HG03439 (cell line): ENCODE results near the gene ATF3.

Experiments used
- ATAC-seq: cut with Tn5 transposase; IDR thresholded peaks from one replicate; pipeline ENCODE4 v1.9.1; 2021; ENCODE audit warnings: mild to moderate bottlenecking, moderate library complexity; ENCODE audit not compliant: unreplicated experiment

The ATF3 gene

GRCh38 chr1:212586206-212587015 is 22.1 kb upstream of the ATF3 start:
- peak; percentile 90 for ATAC-seq

DNA sequence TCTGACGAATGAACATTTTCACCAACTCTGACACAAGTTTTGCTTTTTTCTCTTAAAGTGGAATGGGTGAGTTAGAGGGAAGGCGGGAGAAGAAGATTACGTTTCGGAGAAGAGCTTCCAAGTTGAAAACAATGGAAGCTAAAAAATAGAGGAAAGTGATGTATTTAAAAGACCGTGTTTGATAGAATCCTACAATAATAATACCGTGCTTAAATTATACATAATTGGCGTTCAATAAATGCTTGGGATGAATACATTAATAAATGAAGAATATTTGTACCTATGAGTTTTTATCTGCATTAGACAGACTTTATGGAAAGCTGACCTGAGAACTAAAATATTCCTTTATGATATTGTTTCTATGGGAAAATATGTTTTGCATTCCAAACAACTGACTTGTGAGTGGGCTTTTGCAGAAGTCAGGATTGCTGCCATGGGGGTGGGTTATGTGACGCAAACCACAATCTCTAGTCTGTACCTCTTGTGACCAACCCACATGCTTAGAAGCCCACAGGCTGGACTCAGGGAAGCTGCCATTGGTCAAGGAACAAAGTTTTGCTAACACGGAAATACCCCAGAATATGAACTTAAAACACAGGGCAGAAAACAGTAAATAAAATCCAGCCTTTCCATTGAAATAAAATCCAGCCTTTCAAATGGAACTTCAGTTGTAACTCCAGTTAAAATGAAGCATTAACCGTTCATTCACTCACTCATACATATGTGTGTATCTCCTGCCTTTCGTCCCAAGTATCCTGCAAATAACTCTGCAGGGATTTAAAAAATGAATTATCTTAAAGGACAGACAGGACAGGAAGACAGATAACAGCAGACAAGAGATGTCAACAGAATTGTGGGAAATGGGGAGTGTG is 21.3 kb upstream of the ATF3 start:
- ATAC-seq: no peak

GRCh38 chr1:212587888-212588510 is 20.6 kb upstream of the ATF3 start:
- ATAC-seq: no peak

GRCh38 chr1:212589446-212589845 is 19.1 kb upstream of the ATF3 start:
- ATAC-seq: no peak

DNA sequence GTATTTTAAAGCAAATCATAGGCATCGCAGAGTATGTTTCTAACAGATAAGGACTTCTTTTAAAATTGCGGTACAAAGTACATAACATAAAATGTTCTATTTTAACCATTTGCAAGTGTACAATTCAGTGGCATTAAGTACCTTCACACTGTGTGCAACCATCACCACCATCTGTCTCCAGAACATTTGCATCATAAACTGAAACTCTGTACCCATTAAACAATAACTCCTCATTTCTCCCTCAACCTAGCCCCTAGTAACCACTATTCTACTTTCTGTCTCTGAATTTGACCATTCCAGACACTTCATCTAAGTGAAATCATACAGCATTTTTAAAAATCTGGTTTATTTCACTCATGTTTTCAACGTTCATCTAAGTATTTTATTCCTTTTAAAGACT is 16.6 kb upstream of the ATF3 start:
- ATAC-seq: no peak

DNA sequence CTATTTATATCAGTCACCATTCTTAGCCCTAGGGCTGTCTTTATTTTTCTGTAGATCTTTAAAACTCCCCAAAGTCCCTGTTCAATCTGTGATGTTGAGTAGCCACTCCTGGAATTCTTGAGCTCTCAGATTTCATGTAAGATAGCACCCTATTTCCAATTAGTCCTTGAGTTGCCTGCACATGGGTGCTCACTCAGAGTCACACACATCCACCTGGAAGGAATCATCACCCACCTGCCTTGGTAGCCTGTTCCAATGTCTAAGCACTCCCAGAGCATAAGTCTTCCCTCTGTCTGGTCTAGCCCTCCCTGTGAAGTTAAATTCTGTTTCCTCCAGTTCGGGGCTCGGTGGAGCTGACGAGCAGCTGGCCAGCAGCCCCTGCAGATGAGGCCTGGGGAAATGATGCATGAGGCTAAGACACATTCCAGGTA is 14.7 kb upstream of the ATF3 start:
- ATAC-seq: no peak

DNA sequence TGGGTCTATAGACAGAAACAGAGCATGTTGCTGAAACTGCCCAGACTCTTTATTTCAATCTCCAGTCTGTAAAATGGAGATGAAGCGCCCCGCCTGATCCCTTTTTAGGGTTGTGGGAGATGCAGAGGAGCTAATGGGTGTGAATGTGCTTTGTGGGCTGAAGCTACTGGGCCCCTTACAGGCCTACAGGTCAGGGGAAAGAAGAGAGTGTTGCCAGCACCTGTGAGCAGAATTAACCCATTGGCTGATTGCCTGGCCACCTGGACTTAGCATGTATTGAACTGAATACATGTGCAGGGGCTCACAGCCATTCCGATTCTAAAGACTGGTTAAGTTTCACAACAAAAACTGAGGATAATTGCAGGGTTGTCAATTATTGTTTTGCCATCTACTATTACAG is 13.9 kb upstream of the ATF3 start:
- ATAC-seq: no peak

DNA sequence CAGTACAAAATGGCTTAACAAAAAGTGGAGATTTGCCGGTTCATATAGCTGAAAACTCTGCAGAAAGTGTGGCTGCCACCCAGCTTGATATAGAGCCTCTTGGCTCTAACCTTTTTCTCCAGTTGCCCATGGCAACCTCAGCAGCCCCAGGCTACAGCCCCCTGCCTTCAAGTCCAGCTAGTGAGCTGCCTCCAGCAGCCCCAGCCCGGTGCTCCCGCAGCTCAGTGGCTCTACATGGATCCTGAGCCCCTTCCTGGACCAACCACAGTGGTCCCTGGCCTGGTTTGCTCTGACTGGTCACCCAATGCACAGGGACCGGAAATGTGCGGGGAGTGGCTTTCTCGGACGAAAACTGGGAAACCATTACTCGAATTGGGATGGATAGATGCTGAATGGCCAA is 13.3 kb upstream of the ATF3 start:
- no peak for ATAC-seq

GRCh38 chr1:212595787-212596714 is 12.5 kb upstream of the ATF3 start:
- ATAC-seq: peak; percentile 97

DNA sequence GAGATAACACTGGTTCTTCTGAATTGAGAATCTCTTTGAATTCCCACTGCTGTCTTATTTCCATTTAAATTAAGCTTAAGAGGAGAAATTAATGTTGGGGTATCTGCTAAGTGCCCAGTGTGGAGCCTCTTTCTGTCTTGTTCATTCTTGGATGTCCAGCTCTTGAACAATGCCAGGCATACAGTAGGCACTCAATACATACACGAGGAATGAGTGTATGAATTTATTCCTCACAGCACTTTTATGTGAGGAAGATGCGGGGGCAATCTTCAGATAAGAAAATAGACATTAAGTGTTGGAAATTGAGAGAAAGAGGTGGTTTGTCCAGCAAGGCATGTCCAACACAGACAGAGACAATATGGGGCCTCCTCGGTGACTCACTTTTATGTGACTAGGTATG is 11.8 kb upstream of the ATF3 start:
- ATAC-seq: no peak

- ATAC-seq: no peak
Measured at GRCh38 chr1:212597487-212597886, 11.1 kb upstream of the ATF3 start.

DNA sequence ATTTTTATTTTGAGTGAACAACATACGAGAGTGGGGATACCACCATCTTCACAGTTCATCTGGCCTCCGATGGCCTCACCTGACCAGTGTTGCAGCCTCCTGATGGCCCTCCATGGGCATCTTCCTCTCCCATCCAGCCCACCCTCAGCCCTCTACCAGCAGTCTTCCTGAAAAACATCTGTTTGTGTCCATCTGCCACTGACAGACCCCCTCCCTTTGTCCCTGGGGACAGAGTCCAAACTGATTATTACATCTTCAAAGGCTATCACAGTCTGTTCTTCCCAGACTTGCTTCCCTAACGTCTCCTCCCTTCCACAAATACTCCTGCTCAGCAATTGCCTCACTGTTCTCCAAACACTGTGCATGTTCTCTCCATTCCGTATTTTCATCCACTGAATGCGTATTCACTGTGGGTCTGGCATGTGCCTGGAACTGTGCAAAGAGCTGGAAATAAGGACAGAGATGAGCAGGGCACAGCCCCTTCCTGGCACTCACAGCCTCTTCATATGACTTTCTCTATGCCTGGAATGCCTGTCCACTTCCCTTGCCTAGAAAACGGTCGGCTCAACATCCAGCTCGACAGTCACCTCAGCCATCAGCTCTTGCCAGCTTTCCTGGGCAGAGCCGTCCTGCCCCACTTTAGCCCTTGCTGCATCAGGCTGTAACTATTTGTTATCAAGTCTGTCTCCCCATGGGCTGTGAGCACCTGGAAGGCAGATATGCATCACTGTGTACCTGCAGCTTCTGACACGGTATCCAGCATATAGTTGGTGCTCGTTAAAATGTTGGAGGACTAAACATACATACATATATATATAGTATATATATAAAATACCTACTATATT is 8.3 kb upstream of the ATF3 start:
- no peak for ATAC-seq

- no peak for ATAC-seq
Measured at GRCh38 chr1:212600980-212601379, 7.6 kb upstream of the ATF3 start.

- no peak for ATAC-seq
Measured at GRCh38 chr1:212601524-212601923, 7.0 kb upstream of the ATF3 start.

- no peak for ATAC-seq
Measured at GRCh38 chr1:212605441-212606394, 2.8 kb upstream of the ATF3 start.

- ATAC-seq: no peak
Measured at GRCh38 chr1:212606395-212607205, 2.0 kb upstream of the ATF3 start.

- no peak for ATAC-seq
Measured at GRCh38 chr1:212607206-212607912, 1.2 kb upstream of the ATF3 start.
